ENCODE results near the gene PTPRU.

PTPRU gene

GRCh38 chr1:29330856-29331255, 94.5 kb downstream of the PTPRU start:
- H3K4me3 ChIP-seq (ENCODE audit: low read depth, low read length) = no peak overlapping the region
- DNase-seq (ENCODE audit: low read depth) = no peak
- no peak for TF ChIP-seq POLR2A (IDR thresholded peaks at IDR 0.05; ENCODE audit: extremely low read depth, insufficient read length)

- DNase-seq (ENCODE audit: low read depth) = no peak
- H3K4me3 ChIP-seq (ENCODE audit: low read depth, low read length) = no peak overlapping the region
- no peak for TF ChIP-seq MYC (IDR thresholded peaks at IDR 0.05; ENCODE audit: low read depth, low read length)
- TF ChIP-seq POLR2A (IDR thresholded peaks at IDR 0.05; ENCODE audit: extremely low read depth, insufficient read length) = no peak
- TF ChIP-seq MAX (IDR thresholded peaks at IDR 0.05; ENCODE audit: low read depth, low read length) = no peak
- TF ChIP-seq CTCF (IDR thresholded peaks at IDR 0.05; ENCODE audit: low read depth, low read length) = no peak
These were observed 95.0 kb downstream of the PTPRU start for GRCh38 chr1:29331309-29331708.

GRCh38 chr1:29331729-29332128, 95.4 kb downstream of the PTPRU start:
- no peak for DNase-seq (ENCODE audit: low read depth)
- no peak overlapping the region for H3K4me3 ChIP-seq (ENCODE audit: low read depth, low read length)
- TF ChIP-seq POLR2A (IDR thresholded peaks at IDR 0.05; ENCODE audit: extremely low read depth, insufficient read length) = no peak
- TF ChIP-seq MYC (IDR thresholded peaks at IDR 0.05; ENCODE audit: low read depth, low read length) = no peak
- no peak for TF ChIP-seq MAX (IDR thresholded peaks at IDR 0.05; ENCODE audit: low read depth, low read length)
- TF ChIP-seq CTCF (IDR thresholded peaks at IDR 0.05; ENCODE audit: low read depth, low read length) = no peak

GRCh38 chr1:29332204-29332603, 95.9 kb downstream of the PTPRU start:
- TF ChIP-seq CTCF (IDR thresholded peaks at IDR 0.05; ENCODE audit: low read depth, low read length) = peak; percentile 72
- no peak for TF ChIP-seq MYC (IDR thresholded peaks at IDR 0.05; ENCODE audit: low read depth, low read length)
- no peak for TF ChIP-seq MAX (IDR thresholded peaks at IDR 0.05; ENCODE audit: low read depth, low read length)
- no peak for TF ChIP-seq POLR2A (IDR thresholded peaks at IDR 0.05; ENCODE audit: extremely low read depth, insufficient read length)
- DNase-seq (ENCODE audit: low read depth) = peak; percentile 58
- H3K4me3 ChIP-seq (ENCODE audit: low read depth, low read length) = no peak overlapping the region

GRCh38 chr1:29333008-29333407, 96.7 kb downstream of the PTPRU start:
- no peak overlapping the region for H3K4me3 ChIP-seq (ENCODE audit: low read depth, low read length)
- TF ChIP-seq CTCF (IDR thresholded peaks at IDR 0.05; ENCODE audit: low read depth, low read length) (no peak), MAX (IDR thresholded peaks at IDR 0.05; ENCODE audit: low read depth, low read length) (no peak), MYC (IDR thresholded peaks at IDR 0.05; ENCODE audit: low read depth, low read length) (no peak), POLR2A (IDR thresholded peaks at IDR 0.05; ENCODE audit: extremely low read depth, insufficient read length) (no peak)
- DNase-seq (ENCODE audit: low read depth) = no peak

GRCh38 chr1:29335573-29335972, 99.3 kb downstream of the PTPRU start:
- TF ChIP-seq POLR2A (IDR thresholded peaks at IDR 0.05; ENCODE audit: extremely low read depth, insufficient read length) (no peak), MAX (IDR thresholded peaks at IDR 0.05; ENCODE audit: low read depth, low read length) (no peak), CTCF (IDR thresholded peaks at IDR 0.05; ENCODE audit: low read depth, low read length) (no peak), MYC (IDR thresholded peaks at IDR 0.05; ENCODE audit: low read depth, low read length) (no peak)
- no peak for DNase-seq (ENCODE audit: low read depth)
- H3K4me3 ChIP-seq (ENCODE audit: low read depth, low read length) = no peak overlapping the region
